Progenitor cell of endocrine pancreas (in vitro differentiated cells): ENCODE measurements around the gene ERGIC2. TPM values are rescaled to one million over a fixed set of nuclear protein-coding genes. Genes with fewer than 3 reads are reported as not detected.
"Not testable (repeated sequence)": the region's sequence is repeated elsewhere in the genome, so short reads cannot be mapped to it uniquely, and the experiment has no call there.

Experiments
- DNase-seq: peaks from one replicate; pipeline ENCODE4 v3.0.0; 2021; ENCODE audit warnings: low spot score; ENCODE audit not compliant: unreplicated experiment
- H3K27ac Mint-ChIP-seq: 2 replicates; pipeline ENCODE4 v1.8.0; 2021; ENCODE audit warnings: mild to moderate bottlenecking, moderate library complexity, mixed read lengths
- H3K27me3 Mint-ChIP-seq: 2 replicates; pipeline ENCODE4 v1.8.0; 2021; ENCODE audit warnings: mixed read lengths
- H3K36me3 Mint-ChIP-seq: 2 replicates; pipeline ENCODE4 v1.8.0; 2022; ENCODE audit warnings: mixed read lengths; ENCODE audit not compliant: insufficient read depth
- H3K4me1 Mint-ChIP-seq: 2 replicates; pipeline ENCODE4 v1.8.0; 2021; ENCODE audit warnings: low read depth, mixed read lengths
- H3K4me3 Mint-ChIP-seq: 2 replicates; pipeline ENCODE4 v1.8.0; 2021; ENCODE audit warnings: low read depth, mild to moderate bottlenecking, moderate library complexity, mixed read lengths
- H3K9me3 Mint-ChIP-seq: 2 replicates; pipeline ENCODE4 v1.8.0; 2021; ENCODE audit warnings: low read depth, mixed read lengths
- CTCF ChIP-seq: fragments of 200-600 bp; sonication (generic); IDR thresholded peaks from one replicate; pipeline ENCODE4 v1.5.0; 2021; ENCODE audit warnings: antibody characterized with exemption, mild to moderate bottlenecking; ENCODE audit not compliant: unreplicated experiment
- total RNA-seq: library from RNA; stranded (reverse); gene quantifications from 2 replicates; pipeline ENCODE4 v1.2.1, GENCODE V29; 2021

The ERGIC2 gene
- total RNA-seq, 1 donor from 2014 or later: 115 TPM

GRCh38 chr12:29301114-29301513, 79.9 kb downstream of the ERGIC2 start:
- Mint-ChIP-seq H3K9me3 (no peaks in the 10 kb centered on the region), H3K36me3 (no peaks in the 10 kb centered on the region)
- no peak for DNase-seq

DNA sequence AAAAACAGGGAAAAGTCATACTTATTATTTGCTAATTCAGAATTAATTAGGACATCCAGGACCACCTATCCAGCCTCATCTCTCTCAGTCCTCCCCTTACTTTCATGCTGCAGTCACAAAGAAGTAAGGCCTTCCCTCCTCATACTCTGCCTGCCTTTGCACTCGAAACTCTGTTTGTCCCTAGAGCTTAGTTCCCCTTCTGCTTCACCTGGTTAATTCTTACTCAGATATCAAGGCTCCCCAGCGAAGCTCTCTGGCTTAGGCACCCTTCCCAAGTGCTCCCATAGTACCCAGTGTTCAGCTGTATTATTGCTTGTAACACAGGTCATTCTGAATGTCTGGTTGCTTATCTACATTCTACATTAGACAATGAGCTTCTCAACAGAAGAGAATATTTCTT, 81.3 kb downstream of the ERGIC2 start:
- no peaks in the 10 kb centered on the region for H3K36me3 Mint-ChIP-seq

More at GRCh38 chr12:29301114-29301513, 79.9 kb downstream of the ERGIC2 start:
- H3K4me1 Mint-ChIP-seq: peaks cover 8% of the 10 kb centered on the region
- H3K4me3 Mint-ChIP-seq: no peak overlapping the region
- H3K27ac Mint-ChIP-seq: no peak overlapping the region
- H3K27me3 Mint-ChIP-seq: no peaks in the 10 kb centered on the region
- no peak for TF ChIP-seq CTCF

DNA sequence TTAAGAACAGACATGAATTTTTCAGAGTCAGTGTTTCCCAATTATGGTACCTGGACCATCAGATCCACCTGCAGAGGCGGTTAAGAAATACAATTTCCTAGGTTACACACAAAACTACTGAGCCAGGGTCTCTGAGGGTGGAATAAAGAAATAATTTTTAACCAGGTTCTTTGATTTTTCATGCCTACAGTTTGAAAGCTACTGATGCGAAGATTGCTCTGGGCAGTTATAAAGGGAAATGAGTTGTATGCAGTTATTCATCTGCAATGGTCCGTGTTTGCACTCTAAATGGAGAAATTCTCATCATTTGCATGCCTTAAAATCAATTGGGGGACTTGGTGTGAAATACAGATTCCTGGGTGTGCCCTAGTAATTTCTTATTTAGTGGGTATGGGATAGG, 89.7 kb downstream of the ERGIC2 start:
- no peak overlapping the region for H3K27ac Mint-ChIP-seq
- no peak overlapping the region for H3K4me3 Mint-ChIP-seq
- peaks cover 4% of the 10 kb centered on the region for H3K36me3 Mint-ChIP-seq
- no peak for DNase-seq
- no peaks in the 10 kb centered on the region for H3K27me3 Mint-ChIP-seq
- no peak for TF ChIP-seq CTCF
- no peaks in the 10 kb centered on the region for H3K4me1 Mint-ChIP-seq
- H3K9me3 Mint-ChIP-seq: peaks cover 14% of the 10 kb centered on the region

More for the DNA sequence above, 81.3 kb downstream of the ERGIC2 start:
- H3K4me3 Mint-ChIP-seq: no peak overlapping the region
- DNase-seq: no peak
- no peaks in the 10 kb centered on the region for H3K27me3 Mint-ChIP-seq
- H3K27ac Mint-ChIP-seq: no peak overlapping the region
- no peak for TF ChIP-seq CTCF
- H3K4me1 Mint-ChIP-seq: peaks cover 8% of the 10 kb centered on the region
- no peaks in the 10 kb centered on the region for H3K9me3 Mint-ChIP-seq

- not testable (repeated sequence) for H3K36me3 Mint-ChIP-seq, H3K27ac Mint-ChIP-seq, H3K4me1 Mint-ChIP-seq, H3K4me3 Mint-ChIP-seq, H3K27me3 Mint-ChIP-seq, DNase-seq
- peaks cover 14% of the 10 kb centered on the region for H3K9me3 Mint-ChIP-seq
Observed at GRCh38 chr12:29290475-29290874, 90.5 kb downstream of the ERGIC2 start.

DNA sequence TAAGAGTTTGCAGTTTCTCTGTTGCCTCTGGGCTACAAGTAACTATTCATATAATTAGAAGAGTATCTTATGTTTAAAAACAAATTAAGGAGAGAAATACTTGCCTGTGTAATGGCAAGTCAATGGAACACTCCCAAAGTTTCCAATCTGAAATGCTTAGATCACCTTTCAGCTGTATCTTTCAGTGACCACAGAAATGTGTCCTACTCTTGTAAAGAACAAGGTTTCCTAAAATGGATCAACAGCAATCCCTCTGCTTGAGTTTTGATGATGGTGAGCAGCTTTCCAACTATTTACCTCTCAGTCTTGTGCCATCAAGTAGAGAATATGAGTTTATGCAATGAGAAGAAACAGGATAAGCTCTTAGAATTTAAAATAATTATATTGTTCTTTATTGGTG, 92.9 kb downstream of the ERGIC2 start:
- DNase-seq: no peak

More for the DNA sequence above, 92.9 kb downstream of the ERGIC2 start:
- Mint-ChIP-seq H3K4me3 (no peak overlapping the region), H3K36me3 (peaks cover 4% of the 10 kb centered on the region), H3K4me1 (no peaks in the 10 kb centered on the region), H3K27me3 (no peaks in the 10 kb centered on the region), H3K27ac (no peak overlapping the region), H3K9me3 (peaks cover 18% of the 10 kb centered on the region)
- TF ChIP-seq CTCF: no peak
